Activated effector memory CD4-positive, alpha-beta T cell treated with Interleukin-2 at 50 U/mL for 16 hours (primary cell): Measurements from ENCODE around the gene NPR1.

ENCODE experiments used
- DNase-seq: peaks from one replicate; pipeline ENCODE4 v3.0.0-alpha.2; 2020

NPR1 gene

DNA sequence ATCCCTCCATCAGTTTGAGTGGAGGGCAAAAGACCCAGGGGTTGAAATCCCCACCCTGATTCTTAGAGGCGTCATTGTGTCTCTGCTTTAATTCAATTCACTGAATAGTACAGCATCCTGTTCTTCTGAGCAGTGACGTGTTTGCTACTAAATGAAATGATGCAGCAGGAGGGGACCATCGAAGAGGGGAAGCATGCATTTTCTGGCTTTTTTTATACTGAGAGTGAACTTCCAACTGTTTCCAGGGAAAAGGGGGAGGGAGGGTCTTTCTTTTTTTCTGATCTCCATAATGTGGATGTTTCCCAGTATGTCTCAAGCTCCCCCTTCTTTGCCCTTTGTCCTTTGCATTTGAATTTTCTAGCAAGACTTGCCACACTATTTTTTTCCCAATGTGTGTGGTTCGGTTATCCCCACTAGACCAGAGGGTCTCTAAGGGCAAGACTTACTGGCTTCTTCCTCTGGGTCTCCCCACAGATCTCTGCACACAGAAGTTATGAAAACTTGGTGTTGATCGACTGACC, 52.0 kb downstream of the NPR1 start:
- DNase-seq: no peak

DNA sequence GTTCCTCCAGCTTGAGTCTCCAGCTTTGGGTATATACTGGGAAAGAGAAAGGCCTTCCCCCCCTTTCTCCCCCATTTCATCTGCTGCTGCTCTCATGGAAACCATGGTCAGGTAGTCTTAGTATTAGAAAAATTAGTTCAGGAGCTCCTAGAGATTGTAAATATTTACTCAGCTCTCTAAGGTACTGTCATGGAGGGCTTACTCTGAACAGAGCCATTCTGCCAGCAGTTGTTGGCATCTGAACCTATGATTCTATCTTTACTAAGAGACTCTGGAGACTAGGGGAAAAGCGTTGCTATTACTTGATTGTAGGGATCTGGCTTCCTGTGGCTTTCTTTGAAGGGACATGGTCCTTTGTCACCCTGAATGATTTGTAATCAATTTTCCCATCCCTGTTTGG, 55.5 kb downstream of the NPR1 start:
- no peak for DNase-seq

DNA sequence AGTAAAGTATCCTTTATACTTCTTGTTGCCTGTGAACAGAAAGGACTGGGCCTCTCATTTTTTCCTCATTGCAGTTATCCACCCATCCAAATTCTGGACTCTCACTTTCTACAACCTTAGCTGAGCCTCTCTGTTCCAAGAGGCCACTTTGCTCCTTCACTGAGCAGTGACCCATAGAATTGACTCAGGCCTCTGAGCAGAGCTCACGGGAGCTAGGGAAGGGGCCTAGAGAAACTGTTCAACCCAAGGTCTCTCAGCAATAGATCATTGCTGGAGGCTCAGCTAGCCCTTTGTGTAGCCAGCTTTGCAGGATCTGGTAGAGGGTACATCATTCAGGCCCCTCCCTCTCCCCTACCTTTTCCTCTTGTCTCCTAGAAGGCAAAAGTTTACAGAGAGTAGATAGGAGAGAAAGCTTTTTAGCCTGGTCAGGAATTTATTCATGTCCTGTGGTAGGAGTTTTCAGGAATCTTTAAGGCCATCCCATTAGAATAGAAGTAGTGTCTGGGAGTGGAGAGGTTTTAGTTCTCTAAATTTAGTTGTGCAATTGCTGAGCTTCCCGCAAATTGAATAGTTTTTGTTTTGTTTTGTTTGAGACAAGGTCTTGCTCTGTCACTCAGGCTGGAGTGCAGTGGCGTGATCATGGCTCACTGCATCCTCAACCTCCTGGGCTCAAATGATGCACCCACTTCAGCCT, 56.1 kb downstream of the NPR1 start:
- no peak for DNase-seq

- DNase-seq: no peak
Measured at GRCh38 chr1:153735090-153735420, 56.6 kb downstream of the NPR1 start.

- DNase-seq: no peak
Measured at GRCh38 chr1:153741986-153742385, 63.5 kb downstream of the NPR1 start.

DNA sequence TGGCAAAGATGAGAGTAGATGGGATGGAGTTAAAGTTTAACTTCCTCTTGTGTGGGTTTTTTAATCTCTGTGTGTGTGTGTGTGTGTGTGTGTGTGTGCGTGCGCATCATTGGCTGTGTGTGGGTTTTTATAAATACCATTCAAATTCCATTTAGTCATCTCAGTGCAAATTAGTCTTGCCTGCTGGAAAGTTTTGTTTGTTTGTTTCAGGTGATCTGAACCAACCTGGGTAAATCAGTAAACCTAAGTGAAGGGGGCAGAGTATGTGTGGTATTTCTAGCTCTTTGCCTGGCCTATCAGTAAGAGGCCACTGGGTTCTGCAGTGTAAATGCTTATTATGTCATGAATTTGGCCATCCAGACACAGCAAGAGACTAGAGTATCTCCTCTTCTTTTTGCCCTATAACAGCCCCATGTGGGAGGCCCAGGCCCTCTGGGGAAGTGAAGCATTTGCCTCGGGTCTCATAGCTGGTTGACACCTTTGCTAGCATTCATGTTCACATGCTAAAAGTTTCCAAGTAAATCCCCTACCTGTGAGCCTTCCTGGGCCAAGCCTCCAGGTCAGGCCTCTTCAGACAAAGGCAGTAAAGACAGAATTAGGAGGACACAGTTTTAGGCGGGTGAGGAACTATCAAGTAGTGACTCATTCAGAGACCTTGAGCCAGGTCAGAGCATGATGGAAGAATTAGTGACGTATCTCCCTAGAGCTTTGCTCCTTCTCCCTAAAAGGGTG, 64.1 kb downstream of the NPR1 start:
- no peak for DNase-seq
